ENCODE measurements around the gene MBP.

The MBP gene

DNA sequence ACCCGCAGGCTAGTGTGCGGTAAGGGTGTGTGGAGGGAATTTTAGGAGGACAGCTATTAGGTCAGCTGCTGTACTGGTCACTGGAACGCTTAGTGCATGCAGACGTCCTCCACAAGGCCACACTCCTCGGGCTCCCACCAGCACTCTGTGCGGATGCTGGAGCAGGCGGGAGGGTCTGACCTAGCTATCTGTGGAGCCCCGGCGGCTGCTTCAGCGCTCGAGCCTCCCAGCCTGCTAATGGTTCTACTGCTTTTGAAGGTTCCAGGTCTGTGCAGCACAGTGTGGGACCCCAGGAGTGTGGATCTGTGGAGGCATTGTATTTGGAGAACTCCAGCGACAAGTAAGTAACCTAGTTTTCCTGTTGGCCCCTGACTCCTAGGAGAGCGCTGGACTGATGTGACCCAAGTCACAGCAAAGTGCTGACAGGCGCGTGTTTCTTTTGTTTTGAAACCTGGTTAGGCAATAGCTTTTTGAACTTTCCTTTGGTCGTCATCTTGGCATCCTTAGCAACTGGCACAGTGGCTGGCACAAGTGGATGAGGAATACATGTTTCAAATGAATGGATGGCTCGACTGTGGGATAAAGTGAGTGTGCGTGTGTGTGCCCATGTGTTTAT lies 196.8 kb downstream of the MBP start:
- H3K36me3 ChIP-seq (ENCODE audit: control insufficient read depth in 5 of 5, insufficient read depth in 5 of 5, low read length in 5 of 5): peaks cover 0 to 64% (median 39%) of the 10 kb centered on the region in 5 donors
- H3K9ac ChIP-seq (ENCODE audit: low read length in 5 of 5): no peak overlapping the region
- H3K27me3 ChIP-seq (ENCODE audit: control insufficient read depth in 5 of 5, insufficient read depth in 4 of 5, low read length in 5 of 5): no peaks in the 10 kb centered on the region
- H3K27ac ChIP-seq (ENCODE audit: low read depth, low read length): no peak overlapping the region
- peaks cover 0 to 24% (median 3%) of the 10 kb centered on the region in 5 donors for H3K4me1 ChIP-seq (ENCODE audit: control insufficient read depth in 5 of 5, insufficient read depth in 5 of 5, low read length in 5 of 5)
- H3K4me3 ChIP-seq (ENCODE audit: low read depth in 1 of 5, low read length in 5 of 5): no peak overlapping the region
- H3K9me3 ChIP-seq (ENCODE audit: control insufficient read depth in 5 of 5, low read length in 5 of 5): no peaks in the 10 kb centered on the region

DNA sequence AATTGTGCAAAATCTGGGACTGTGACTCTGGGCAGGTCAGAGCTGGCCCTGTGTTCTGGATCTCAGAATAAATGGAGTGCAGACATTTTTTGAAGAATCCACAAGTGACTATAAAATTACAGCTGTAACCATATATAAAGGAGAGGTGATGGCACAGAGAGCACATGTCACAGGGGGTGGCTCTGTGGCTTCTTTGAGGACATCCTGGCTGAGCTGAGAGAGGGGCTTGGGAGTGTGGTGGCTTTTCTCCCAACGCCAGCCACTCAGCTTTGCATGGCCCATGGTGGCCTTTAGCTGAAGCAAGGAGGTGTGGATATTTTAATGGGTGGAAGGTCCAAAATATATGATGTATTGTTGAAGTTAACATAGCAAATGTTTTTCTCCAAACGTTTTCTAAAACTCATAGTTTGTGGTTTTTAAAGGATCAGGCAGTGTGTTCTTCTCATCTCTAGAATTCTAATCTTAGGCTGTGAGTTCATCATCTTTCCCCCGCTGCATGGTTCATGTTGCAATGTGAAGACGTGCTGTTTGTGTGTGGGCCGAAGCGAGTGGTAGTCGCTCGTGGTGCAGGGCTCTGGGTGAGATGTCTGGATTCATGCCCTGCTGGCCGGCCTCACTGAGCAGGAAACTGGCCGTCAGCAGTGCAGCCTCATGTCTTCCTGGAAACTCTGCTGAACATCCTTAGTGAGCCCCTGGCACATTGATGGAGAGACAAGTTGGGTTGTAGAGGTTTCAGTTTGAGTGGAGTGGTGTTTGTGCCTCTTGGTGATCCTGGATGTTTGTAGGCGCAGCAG lies 200.4 kb downstream of the MBP start:
- Histone ChIP-seq H3K9ac (ENCODE audit: low read length in 5 of 5) (no peak overlapping the region), H3K27ac (ENCODE audit: low read depth, low read length) (peak overlapping the region; percentile 62), H3K36me3 (ENCODE audit: control insufficient read depth in 5 of 5, insufficient read depth in 5 of 5, low read length in 5 of 5) (peaks cover 20 to 66% (median 41%) of the 10 kb centered on the region in 5 donors)

DNA sequence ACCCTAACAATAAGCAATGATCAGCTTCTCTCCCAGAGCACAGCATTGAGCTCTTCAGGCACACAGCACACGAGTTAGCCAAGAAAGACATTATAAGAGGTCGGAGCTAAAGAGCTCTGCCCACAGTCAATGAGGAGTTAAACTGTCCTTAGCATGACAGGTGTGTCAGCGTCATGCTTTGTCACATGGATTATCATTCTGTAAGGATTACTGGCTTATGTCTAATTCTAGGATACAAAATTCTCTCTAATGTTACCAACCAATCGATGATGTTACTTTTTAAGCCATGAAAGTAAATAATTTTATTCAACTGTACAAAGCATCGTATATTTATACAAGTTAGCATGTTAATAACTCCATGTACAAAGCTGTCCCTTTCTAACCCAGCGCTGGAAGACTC lies 201.4 kb downstream of the MBP start:
- Histone ChIP-seq H3K9me3 (ENCODE audit: control insufficient read depth in 5 of 5, low read length in 5 of 5) (no peaks in the 10 kb centered on the region), H3K27me3 (ENCODE audit: control insufficient read depth in 5 of 5, insufficient read depth in 4 of 5, low read length in 5 of 5) (no peaks in the 10 kb centered on the region), H3K9ac (ENCODE audit: low read length in 5 of 5) (no peak overlapping the region), H3K4me3 (ENCODE audit: low read depth in 1 of 5, low read length in 5 of 5) (no peak overlapping the region), H3K36me3 (ENCODE audit: control insufficient read depth in 5 of 5, insufficient read depth in 5 of 5, low read length in 5 of 5) (peaks cover 23 to 65% (median 39%) of the 10 kb centered on the region in 5 donors), H3K27ac (ENCODE audit: low read depth, low read length) (no peak overlapping the region), H3K4me1 (ENCODE audit: control insufficient read depth in 5 of 5, insufficient read depth in 5 of 5, low read length in 5 of 5) (peaks cover 0 to 20% (median 3%) of the 10 kb centered on the region in 5 donors)

More for the DNA sequence above, 200.4 kb downstream of the MBP start:
- Histone ChIP-seq H3K9me3 (ENCODE audit: control insufficient read depth in 5 of 5, low read length in 5 of 5) (no peaks in the 10 kb centered on the region), H3K4me3 (ENCODE audit: low read depth in 1 of 5, low read length in 5 of 5) (no peak overlapping the region), H3K4me1 (ENCODE audit: control insufficient read depth in 5 of 5, insufficient read depth in 5 of 5, low read length in 5 of 5) (peaks cover 0 to 20% (median 3%) of the 10 kb centered on the region in 5 donors), H3K27me3 (ENCODE audit: control insufficient read depth in 5 of 5, insufficient read depth in 4 of 5, low read length in 5 of 5) (no peaks in the 10 kb centered on the region)

Data from subcutaneous abdominal adipose tissue (tissue), 5 donors.